Breast epithelium (tissue), 4 donors: ENCODE measurements around the gene INCENP. TPM values are rescaled to one million over a fixed set of nuclear protein-coding genes. Genes with fewer than 3 reads are reported as not detected.

Experiments
- DNase-seq, 2 donors: peaks; one replicate each; pipeline ENCODE4 v3.0.0-alpha.2; 2019; ENCODE audit warnings: low spot score in 2 of 2
- H3K27ac ChIP-seq, 2 donors: fragments of 200-600 bp; sonication (generic) in 1 of 2; one replicate each; pipeline ENCODE4 v1.5.1; 2016 to 2019; ENCODE audit warnings: mild to moderate bottlenecking in 1 of 2
- H3K27me3 ChIP-seq, 2 donors: fragments of 200-600 bp; sonication (generic) in 1 of 2; one replicate each; pipeline versions ENCODE4 v1.5.1 to v1.6.0; 2017 to 2019; ENCODE audit warnings: control low read depth in 1 of 2, mild to moderate bottlenecking in 1 of 2
- H3K36me3 ChIP-seq: fragments of 200-600 bp; one replicate; pipeline ENCODE4 v1.5.1; 2019
- H3K4me1 ChIP-seq, 2 donors: fragments of 200-600 bp; sonication (generic); one replicate each; pipeline ENCODE4 v1.5.1; 2016 to 2019; ENCODE audit warnings: control low read depth in 1 of 2
- H3K4me3 ChIP-seq, 3 donors: fragments of 200-600 bp; sonication (generic); 1 replicate in 2 of 3; 2 replicates in 1 of 3; pipeline ENCODE4 v1.5.1; 2016 to 2019; ENCODE audit warnings: mild to moderate bottlenecking in 3 of 3, moderate library complexity in 2 of 3
- H3K9me3 ChIP-seq, 2 donors: fragments of 200-600 bp; sonication (generic) in 1 of 2; one replicate each; pipeline ENCODE4 v1.5.1; 2016 to 2019; ENCODE audit warnings: control low read depth in 1 of 2
- CTCF ChIP-seq, 3 donors: fragments of 450-650 bp; IDR thresholded peaks; one replicate each; pipeline ENCODE4 v1.5.1; 2016 to 2017; ENCODE audit warnings: antibody characterized with exemption in 3 of 3, mild to moderate bottlenecking in 3 of 3, moderate library complexity in 3 of 3
- POLR2A ChIP-seq: fragments of 450-650 bp; IDR thresholded peaks from one replicate; pipeline ENCODE4 v1.6.1; 2016; ENCODE audit warnings: antibody characterized with exemption, mild to moderate bottlenecking, moderate library complexity
- POLR2AphosphoS5 ChIP-seq, 3 donors: sonication (generic); formaldehyde crosslinking; IDR thresholded peaks; one replicate each; pipeline ENCODE4 v1.6.1; 2017; ENCODE audit warnings: antibody characterized with exemption in 3 of 3
- intact Hi-C: fragments of 100-400 bp; cut with DNase I; formaldehyde crosslinking; loops from one replicate; pipeline ENCODE4 v1.15.1; 2023; ENCODE audit warnings: low total_unique reads
- total RNA-seq, 3 donors: library from RNA; depleted of rRNA; stranded (reverse); fragments of >200 nt; gene quantifications; one replicate each; pipeline ENCODE4 v1.1.0, GENCODE V29; 2016

INCENP gene
- total RNA-seq, 3 donors from 2014 or later: 8.5 to 19.0 (median 14.8) TPM

GRCh38 chr11:62129590-62130282 lies 5.9 kb downstream of the INCENP start:
- TF ChIP-seq POLR2A (no peak), POLR2AphosphoS5 (IDR thresholded peaks at IDR 0.05) (no peak), CTCF (IDR thresholded peaks at IDR 0.05) (no peak)
- Histone ChIP-seq H3K9me3 (no peaks in the 10 kb centered on the region), H3K4me1 (no peaks in the 10 kb centered on the region), H3K27me3 (no peaks in the 10 kb centered on the region), H3K36me3 (no peaks in the 10 kb centered on the region), H3K4me3 (no peak overlapping the region), H3K27ac (no peak overlapping the region)
- intact Hi-C loops: no loop called here
- no peak for DNase-seq

- Histone ChIP-seq H3K4me1 (no peaks in the 10 kb centered on the region), H3K36me3 (no peaks in the 10 kb centered on the region), H3K4me3 (no peak overlapping the region), H3K9me3 (no peaks in the 10 kb centered on the region), H3K27me3 (no peaks in the 10 kb centered on the region), H3K27ac (no peak overlapping the region)
- no peak for DNase-seq
- intact Hi-C loops: no loop called here
- no peak for TF ChIP-seq POLR2AphosphoS5 (IDR thresholded peaks at IDR 0.05)
- no peak for TF ChIP-seq CTCF (IDR thresholded peaks at IDR 0.05)
- no peak for TF ChIP-seq POLR2A
Observed at GRCh38 chr11:62130283-62131169, 6.7 kb downstream of the INCENP start.

- Histone ChIP-seq H3K27ac (no peak overlapping the region), H3K4me3 (no peak overlapping the region), H3K4me1 (no peaks in the 10 kb centered on the region), H3K9me3 (no peaks in the 10 kb centered on the region), H3K36me3 (no peaks in the 10 kb centered on the region), H3K27me3 (no peaks in the 10 kb centered on the region)
- intact Hi-C loops: no loop called here
- no peak for DNase-seq
- TF ChIP-seq CTCF (IDR thresholded peaks at IDR 0.05) (no peak), POLR2A (no peak), POLR2AphosphoS5 (IDR thresholded peaks at IDR 0.05) (no peak)
Observed at GRCh38 chr11:62131170-62131464, 7.3 kb downstream of the INCENP start.

GRCh38 chr11:62132191-62132590 lies 8.4 kb downstream of the INCENP start:
- peak in 1 of 2 donors; percentile 30 for DNase-seq
- no peaks in the 10 kb centered on the region for H3K36me3 ChIP-seq

More at GRCh38 chr11:62132191-62132590, 8.4 kb downstream of the INCENP start:
- Histone ChIP-seq H3K4me1 (no peaks in the 10 kb centered on the region), H3K27me3 (no peaks in the 10 kb centered on the region), H3K27ac (no peak overlapping the region), H3K4me3 (no peak overlapping the region), H3K9me3 (no peaks in the 10 kb centered on the region)
- intact Hi-C loops: no loop called here
- TF ChIP-seq POLR2AphosphoS5 (IDR thresholded peaks at IDR 0.05) (no peak), POLR2A (no peak), CTCF (IDR thresholded peaks at IDR 0.05) (no peak)
